ENCODE measurements around the gene PGAP2.

GRCh38 chr11:3822312-3822711 is 14.0 kb downstream of the PGAP2 start:
- TF ChIP-seq POLR2A (IDR thresholded peaks at IDR 0.05): no peak
- TF ChIP-seq CTCF (IDR thresholded peaks at IDR 0.05): no peak
